LNCAP (cell line): ENCODE data around the gene INSIG1.

Experiments used
- CTCF ChIP-seq: fragments of 450-650 bp; IDR thresholded peaks from 2 replicates; pipeline ENCODE4 v1.5.1; 2017; ENCODE audit warnings: mild to moderate bottlenecking

INSIG1 gene

GRCh38 chr7:155316427-155317113 lies 18.9 kb downstream of the INSIG1 start:
- TF ChIP-seq CTCF: no peak

- TF ChIP-seq CTCF: no peak
Observed at GRCh38 chr7:155317114-155317434, 19.4 kb downstream of the INSIG1 start.

- no peak for TF ChIP-seq CTCF
Observed at GRCh38 chr7:155318245-155318644, 20.6 kb downstream of the INSIG1 start.

GRCh38 chr7:155322530-155322929 lies 24.9 kb downstream of the INSIG1 start:
- TF ChIP-seq CTCF: no peak

- no peak for TF ChIP-seq CTCF
Observed at GRCh38 chr7:155323001-155323638, 25.4 kb downstream of the INSIG1 start.

GRCh38 chr7:155324012-155324917 lies 26.6 kb downstream of the INSIG1 start:
- no peak for TF ChIP-seq CTCF

- TF ChIP-seq CTCF: no peak
Observed at GRCh38 chr7:155324918-155325235, 27.2 kb downstream of the INSIG1 start.
